ENCODE results near the gene LRP2BP.

Gene LRP2BP

GRCh38 chr4:185395238-185395955, at the start of gene LRP2BP:
Gene LRP2BP, minus strand, starts transcription at chr4:185395924. Its CDS starts 17,738 bp downstream, at chr4:185378186.
- DNase-seq = no peak

- no peak for DNase-seq
These were observed 49.5 kb upstream of the LRP2BP start for GRCh38 chr4:185445209-185445608.

DNA sequence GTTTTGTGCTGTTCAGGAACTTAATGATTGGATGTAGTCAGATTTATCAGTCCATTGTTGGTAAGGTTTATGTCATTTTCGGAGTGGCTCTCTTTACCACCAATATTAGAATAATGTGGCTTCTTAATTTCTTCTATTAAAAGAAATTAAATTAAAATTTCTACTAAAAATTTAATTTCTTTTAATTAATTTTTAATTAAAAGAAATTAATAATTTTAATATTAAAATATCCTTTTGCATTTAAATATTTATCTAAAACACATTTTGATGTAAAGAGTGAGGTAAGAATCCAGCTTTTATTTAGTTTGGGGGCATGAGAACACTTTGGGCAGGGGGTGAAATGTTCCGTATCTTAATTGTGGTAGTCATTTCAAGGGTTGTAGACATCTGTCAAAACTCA, 45.8 kb upstream of the LRP2BP start:
- DNase-seq = no peak

DNA sequence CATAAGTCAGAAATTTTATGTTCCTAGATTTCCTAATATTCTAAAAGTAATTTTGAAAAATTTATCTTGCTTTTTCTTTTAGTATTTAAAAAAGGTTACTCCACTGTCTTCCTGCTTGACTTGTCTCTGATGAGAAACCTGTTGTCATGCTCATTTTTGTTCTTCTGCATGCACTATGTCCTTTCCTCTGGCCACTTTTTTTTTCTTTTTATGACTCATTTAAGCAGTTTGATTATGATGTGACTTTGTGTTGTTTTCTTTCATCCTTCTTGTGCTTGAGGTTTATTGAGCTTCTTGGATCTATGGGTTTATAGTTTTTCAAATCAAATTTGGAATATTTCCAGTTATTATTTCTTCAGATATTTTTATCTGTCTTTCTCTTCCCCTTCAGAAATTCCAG, 42.1 kb upstream of the LRP2BP start:
- no peak for DNase-seq

DNA sequence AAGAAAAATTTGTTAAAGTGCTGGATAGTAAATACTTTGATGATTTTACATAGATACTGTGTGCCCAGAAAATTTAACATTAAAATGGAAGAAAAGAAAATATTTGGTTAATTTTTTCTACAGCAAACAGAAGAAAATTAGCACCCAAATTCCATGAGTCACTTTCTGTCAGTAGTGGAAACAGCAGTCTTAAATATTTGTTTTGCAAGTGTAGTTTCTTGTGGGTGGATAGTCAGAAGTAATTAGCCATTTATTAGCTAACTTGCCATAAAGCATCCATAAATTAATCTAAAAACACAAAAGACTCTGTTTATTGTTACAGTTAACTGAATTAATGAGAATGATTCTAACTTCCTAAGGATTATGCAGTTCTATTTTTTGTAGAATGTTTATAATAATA, 39.7 kb upstream of the LRP2BP start:
- DNase-seq = no peak

- DNase-seq = no peak
These were observed 33.9 kb upstream of the LRP2BP start for GRCh38 chr4:185429660-185430059.

DNA sequence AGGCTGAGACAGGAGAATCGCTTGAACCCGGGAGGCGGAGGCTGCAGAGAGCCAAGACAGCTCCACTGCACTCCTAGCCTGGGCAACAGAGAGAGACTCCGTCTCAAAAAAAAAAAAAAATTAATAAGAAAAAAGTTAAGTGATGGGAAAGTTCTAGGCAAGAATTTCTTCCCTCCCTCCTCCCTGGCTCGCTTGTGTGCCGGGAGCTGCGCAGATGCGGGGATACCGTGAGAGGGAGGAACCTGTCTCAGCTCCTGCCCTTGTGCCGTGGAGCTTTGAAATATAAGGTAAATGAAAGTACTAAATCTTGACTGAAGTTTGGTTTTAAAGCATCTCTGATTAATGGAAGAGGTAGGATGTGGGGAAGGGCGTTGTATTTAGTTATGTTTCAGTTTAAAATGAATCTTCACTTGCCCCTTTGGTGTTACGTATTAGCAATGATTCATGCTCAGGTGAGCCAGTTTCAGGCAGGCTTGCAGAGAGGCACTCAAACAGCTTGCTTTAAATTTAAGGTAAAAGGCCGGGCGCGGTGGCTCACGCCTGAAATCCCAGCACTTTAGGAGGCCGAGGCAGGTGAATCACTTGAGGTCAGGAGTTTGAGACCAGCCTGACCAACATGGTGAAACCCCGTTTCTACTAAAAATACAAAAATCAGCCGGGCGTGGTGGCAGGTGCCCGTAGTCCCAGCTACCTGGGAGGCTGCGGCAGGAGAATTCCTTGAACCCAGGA, 31.4 kb upstream of the LRP2BP start:
- no peak for DNase-seq

GRCh38 chr4:185425647-185426352, 30.1 kb upstream of the LRP2BP start, which contains the start of gene UFSP2:
Gene UFSP2, minus strand, starts transcription at chr4:185425964. Its CDS starts 96 bp downstream, at chr4:185425868.
- DNase-seq = peak; percentile 82

- DNase-seq = no peak
These were observed 29.4 kb upstream of the LRP2BP start for GRCh38 chr4:185424905-185425646.

DNA sequence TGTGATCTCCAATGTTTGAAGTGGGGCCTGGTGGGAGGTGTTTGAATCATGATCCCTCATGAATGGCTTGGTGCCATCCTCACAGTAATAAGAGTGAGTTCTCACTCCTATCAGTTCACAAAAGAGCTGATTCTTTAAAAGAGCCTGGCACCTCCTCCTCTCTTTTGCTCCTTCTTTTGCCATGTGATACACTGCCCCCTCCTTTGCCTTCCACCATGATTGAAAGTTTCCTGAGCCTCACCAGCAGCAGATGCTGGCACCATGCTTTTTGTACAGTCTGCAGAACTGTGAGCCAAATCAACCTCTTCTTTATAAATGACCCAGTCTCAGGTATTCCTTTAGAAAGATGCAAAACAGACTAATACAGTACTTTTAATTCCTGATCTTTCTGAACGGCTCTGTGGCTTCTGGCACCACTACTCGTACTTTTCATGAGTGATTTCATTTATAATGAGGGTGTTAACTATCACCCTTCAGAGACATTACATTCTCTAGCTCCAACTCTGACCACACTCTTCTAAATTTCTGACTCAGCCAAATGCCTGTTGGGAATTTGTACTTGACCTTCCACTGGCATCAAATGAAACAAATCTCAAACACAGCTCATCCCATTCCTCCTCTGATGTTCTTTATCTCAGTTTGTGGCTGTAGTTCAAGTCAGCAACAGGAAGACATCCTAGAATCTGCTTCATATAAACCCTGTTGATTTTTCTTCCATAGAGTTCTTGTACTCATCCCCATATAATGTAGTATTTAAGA, 25.8 kb upstream of the LRP2BP start:
- no peak for DNase-seq

DNA sequence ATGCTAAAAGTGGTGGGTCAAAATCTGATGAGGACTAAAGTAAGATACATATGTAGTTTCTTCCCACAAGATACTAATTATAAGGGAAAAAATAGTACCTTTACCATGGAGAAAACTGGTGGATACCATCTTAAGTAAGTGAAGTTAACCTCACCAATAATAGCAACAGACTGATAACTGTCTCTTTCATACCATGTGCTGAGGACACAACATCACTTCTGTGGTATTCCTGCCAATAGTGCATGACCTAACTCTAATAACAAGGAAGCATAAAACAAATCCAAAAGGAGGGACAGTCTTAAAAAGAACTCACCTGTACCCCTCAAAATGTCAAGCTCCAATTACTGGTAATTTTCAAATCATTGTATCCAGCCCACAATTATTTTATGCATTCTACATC, 21.2 kb upstream of the LRP2BP start:
- no peak for DNase-seq

GRCh38 chr4:185412412-185412811, 16.7 kb upstream of the LRP2BP start:
- DNase-seq = no peak

DNA sequence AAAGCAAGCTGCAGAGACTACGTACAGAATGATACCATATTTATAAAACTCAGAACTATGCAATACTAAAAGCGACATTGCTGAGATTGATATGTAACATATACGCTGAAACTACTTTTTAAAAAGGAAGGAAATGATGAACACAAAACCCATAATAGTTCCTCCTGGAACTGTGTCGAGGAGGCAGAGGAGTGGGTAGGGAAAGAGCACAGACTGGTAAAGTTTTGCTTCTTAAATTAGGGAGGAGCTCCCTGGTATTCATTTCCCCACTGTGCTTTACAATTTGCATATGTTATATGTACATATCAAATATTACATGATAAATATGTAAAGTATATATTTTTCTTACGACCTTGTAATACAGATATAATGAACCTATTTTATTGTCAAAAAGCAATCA, 16.1 kb upstream of the LRP2BP start:
- no peak for DNase-seq

- DNase-seq = no peak
These were observed 12.7 kb upstream of the LRP2BP start for GRCh38 chr4:185408432-185408831.

- DNase-seq = no peak
These were observed 9.7 kb upstream of the LRP2BP start for GRCh38 chr4:185405296-185405999.

- DNase-seq = no peak
These were observed 8.3 kb upstream of the LRP2BP start for GRCh38 chr4:185404031-185404430.

DNA sequence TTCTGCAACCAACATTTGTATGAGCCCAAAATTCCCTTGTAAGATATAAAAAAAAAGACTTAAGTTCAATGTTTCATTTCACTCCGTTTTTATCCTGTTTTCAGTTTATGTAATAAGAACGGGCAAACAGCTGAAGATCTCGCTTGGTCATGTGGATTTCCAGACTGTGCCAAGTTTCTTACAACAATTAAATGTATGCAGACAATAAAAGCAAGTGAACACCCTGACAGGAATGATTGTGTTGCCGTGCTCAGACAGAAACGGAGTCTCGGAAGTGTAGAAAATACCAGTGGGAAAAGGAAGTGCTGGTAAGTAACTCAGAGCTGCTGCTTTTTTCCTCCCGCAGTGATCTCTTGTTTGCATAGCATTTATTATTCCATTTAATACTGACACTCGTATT, 3.7 kb upstream of the LRP2BP start:
- DNase-seq = no peak

- DNase-seq = no peak
These were observed 2.9 kb upstream of the LRP2BP start for GRCh38 chr4:185398618-185399017.

- no peak for DNase-seq
These were observed 1.1 kb upstream of the LRP2BP start, which contains the start of gene ANKRD37 for GRCh38 chr4:185396724-185397385. Gene ANKRD37, plus strand, starts transcription at chr4:185396841. Its CDS starts 83 bp downstream, at chr4:185396924.

DNA sequence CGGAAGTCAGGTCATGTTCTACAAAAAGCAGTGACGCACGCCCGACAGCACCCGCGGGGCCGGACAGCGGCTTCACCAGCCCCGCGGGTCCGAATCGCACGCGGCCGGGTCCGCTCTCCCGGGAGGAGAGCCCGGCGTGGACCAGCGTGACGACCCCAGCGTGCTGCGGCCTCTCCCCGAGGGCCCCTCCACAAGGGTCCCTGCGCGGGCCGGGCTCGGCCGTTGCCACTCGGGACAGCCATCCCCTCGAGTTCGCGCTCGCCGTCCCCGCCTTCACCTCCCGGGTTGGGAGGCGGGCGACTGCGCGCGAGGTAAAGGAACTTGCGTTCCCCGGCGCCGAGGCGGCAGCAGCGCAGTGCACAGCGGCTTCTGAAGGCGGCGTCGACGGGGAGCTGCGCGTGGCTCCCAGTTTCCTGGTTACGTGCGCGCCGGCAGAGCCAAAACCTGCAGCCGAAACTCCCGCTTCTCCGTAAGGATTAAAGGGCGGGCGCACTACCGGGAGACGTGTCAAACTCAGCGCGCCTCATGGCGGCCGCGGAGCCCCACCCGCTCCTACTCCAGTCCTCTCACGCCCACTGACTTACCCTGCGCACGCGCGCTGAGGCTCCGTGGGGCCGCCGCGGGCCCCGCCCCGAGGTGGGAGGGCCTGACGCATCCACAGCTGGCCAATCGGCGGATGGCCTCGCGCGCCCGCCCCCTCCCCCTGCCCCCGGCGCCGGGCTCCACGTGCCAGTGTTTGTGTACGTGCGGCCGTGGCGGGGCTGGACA, 416 bp upstream of the LRP2BP start:
- DNase-seq = peak; percentile 97
